DOHH2 (cell line): ENCODE data around the gene GDPD2.

Experiments
- H3F3A ChIP-seq: fragments of 200-600 bp; sonication (generic), shearing (Covaris generic); 2 replicates; pipeline ENCODE4 v1.6.0; 2016; ENCODE audit warnings: antibody characterized with exemption, mild to moderate bottlenecking; ENCODE audit not compliant: control insufficient read depth, insufficient read depth
- H3K27ac ChIP-seq: fragments of 200-600 bp; sonication (generic); 2 replicates; pipeline ENCODE4 v1.5.1; 2014; ENCODE audit warnings: low read depth, mild to moderate bottlenecking, low read length, moderate library complexity
- H3K27me3 ChIP-seq: fragments of 200-600 bp; sonication (generic); 2 replicates; pipeline ENCODE4 v1.6.1; 2014; ENCODE audit warnings: mild to moderate bottlenecking, low read length, mixed read lengths; ENCODE audit not compliant: control insufficient read depth
- H3K36me3 ChIP-seq: fragments of 200-600 bp; sonication (generic); 2 replicates; pipeline ENCODE4 v1.6.1; 2014; ENCODE audit warnings: mild to moderate bottlenecking, low read length, moderate library complexity, mixed read lengths; ENCODE audit not compliant: control insufficient read depth
- H3K4me1 ChIP-seq: fragments of 200-600 bp; sonication (generic); 2 replicates; pipeline ENCODE4 v1.6.1; 2014; ENCODE audit warnings: mild to moderate bottlenecking, low read length, mixed read lengths; ENCODE audit not compliant: control insufficient read depth
- H3K4me2 ChIP-seq: fragments of 200-600 bp; sonication (generic); 2 replicates; pipeline ENCODE4 v1.6.0; 2014; ENCODE audit warnings: mild to moderate bottlenecking, low read length, moderate library complexity
- H3K4me3 ChIP-seq: fragments of 200-600 bp; sonication (generic); 2 replicates; pipeline ENCODE4 v1.5.1; 2014; ENCODE audit warnings: mild to moderate bottlenecking, low read length, mixed read lengths
- H3K79me2 ChIP-seq: fragments of 200-600 bp; sonication (generic); 2 replicates; pipeline ENCODE4 v1.6.1; 2014; ENCODE audit warnings: mild to moderate bottlenecking, low read length, mixed read lengths; ENCODE audit not compliant: control insufficient read depth
- H3K9me2 ChIP-seq: fragments of 200-600 bp; sonication (generic); replicated peaks from 2 replicates; pipeline ENCODE4 v1.6.1; 2014; ENCODE audit warnings: mild to moderate bottlenecking, low read length, mixed read lengths; ENCODE audit not compliant: control insufficient read depth
- H3K9me3 ChIP-seq: fragments of 200-600 bp; sonication (generic); 2 replicates; pipeline ENCODE4 v1.6.1; 2014; ENCODE audit warnings: antibody characterized with exemption, low read length, mixed read lengths; ENCODE audit not compliant: control insufficient read depth, insufficient read depth
- H4K20me1 ChIP-seq: fragments of 200-600 bp; sonication (generic); 2 replicates; pipeline ENCODE4 v1.6.0; 2014; ENCODE audit warnings: low read depth, mild to moderate bottlenecking, antibody characterized with exemption, low read length, moderate library complexity; ENCODE audit not compliant: control insufficient read depth, insufficient read depth
- EZH2phosphoT487 ChIP-seq: fragments of 200-600 bp; sonication (generic); IDR thresholded peaks from 2 replicates; pipeline ENCODE4 v1.6.1; 2017; ENCODE audit warnings: borderline replicate concordance, mild to moderate bottlenecking, antibody characterized with exemption, low read length, moderate library complexity, mixed read lengths
- TF ChIP-seq, protein P1 (sequence below): fragments of 200-600 bp; sonication (generic); IDR thresholded peaks from one replicate; pipeline ENCODE4 v1.5.1; 2014; ENCODE audit warnings: antibody characterized with exemption, mild to moderate bottlenecking, low read depth, low read length; ENCODE audit not compliant: poor library complexity, severe bottlenecking

The GDPD2 gene

DNA sequence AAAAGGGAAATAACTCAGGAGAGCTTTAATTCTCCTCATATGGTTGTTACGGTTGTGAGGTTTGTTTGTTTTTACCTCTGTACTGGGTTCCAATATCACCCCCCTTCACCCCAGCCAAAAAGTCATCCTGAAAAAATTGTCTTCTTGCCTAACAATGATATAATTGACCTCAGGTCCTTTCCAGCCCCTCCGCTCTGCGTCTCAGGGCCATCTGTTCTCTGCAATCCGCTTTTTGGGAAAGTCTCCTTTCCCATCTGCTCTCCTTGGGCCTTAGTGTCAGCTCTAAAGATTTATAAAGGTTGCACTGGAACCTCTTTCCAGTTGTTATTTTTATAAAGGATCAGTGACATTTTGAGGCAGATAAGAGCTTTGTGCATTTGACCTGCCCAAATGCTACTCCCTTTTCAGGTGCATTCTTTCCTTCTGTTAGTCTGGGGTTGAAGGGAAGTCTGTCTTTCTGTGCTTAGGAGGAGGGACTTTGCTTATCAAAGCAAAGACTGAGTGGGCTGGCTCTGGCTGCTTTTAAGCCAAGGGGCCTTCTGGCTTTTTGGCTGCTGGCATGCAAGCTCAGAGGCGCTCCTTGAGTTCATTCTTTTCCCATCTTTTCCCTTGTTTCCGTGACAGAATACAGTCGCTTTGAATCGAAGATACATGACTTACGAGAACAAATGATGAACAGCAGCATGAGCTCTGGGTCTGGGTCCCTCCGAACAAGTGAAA lies 55.6 kb downstream of the GDPD2 start:
- H3K79me2 ChIP-seq = no peaks in the 10 kb centered on the region
- H3K36me3 ChIP-seq = no peaks in the 10 kb centered on the region
- no peak overlapping the region for H3K4me2 ChIP-seq
- H3K27me3 ChIP-seq = no peaks in the 10 kb centered on the region
- no peaks in the 10 kb centered on the region for H4K20me1 ChIP-seq
- no peaks in the 10 kb centered on the region for H3K9me3 ChIP-seq
- no peaks in the 10 kb centered on the region for H3K9me2 ChIP-seq
- H3K4me1 ChIP-seq = peaks cover 4% of the 10 kb centered on the region
- TF ChIP-seq, protein P1, sequence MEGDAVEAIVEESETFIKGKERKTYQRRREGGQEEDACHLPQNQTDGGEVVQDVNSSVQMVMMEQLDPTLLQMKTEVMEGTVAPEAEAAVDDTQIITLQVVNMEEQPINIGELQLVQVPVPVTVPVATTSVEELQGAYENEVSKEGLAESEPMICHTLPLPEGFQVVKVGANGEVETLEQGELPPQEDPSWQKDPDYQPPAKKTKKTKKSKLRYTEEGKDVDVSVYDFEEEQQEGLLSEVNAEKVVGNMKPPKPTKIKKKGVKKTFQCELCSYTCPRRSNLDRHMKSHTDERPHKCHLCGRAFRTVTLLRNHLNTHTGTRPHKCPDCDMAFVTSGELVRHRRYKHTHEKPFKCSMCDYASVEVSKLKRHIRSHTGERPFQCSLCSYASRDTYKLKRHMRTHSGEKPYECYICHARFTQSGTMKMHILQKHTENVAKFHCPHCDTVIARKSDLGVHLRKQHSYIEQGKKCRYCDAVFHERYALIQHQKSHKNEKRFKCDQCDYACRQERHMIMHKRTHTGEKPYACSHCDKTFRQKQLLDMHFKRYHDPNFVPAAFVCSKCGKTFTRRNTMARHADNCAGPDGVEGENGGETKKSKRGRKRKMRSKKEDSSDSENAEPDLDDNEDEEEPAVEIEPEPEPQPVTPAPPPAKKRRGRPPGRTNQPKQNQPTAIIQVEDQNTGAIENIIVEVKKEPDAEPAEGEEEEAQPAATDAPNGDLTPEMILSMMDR = no peak
- no peak for TF ChIP-seq EZH2phosphoT487
- no peaks in the 10 kb centered on the region for H3F3A ChIP-seq
- no peak overlapping the region for H3K4me3 ChIP-seq
- no peak overlapping the region for H3K27ac ChIP-seq

DNA sequence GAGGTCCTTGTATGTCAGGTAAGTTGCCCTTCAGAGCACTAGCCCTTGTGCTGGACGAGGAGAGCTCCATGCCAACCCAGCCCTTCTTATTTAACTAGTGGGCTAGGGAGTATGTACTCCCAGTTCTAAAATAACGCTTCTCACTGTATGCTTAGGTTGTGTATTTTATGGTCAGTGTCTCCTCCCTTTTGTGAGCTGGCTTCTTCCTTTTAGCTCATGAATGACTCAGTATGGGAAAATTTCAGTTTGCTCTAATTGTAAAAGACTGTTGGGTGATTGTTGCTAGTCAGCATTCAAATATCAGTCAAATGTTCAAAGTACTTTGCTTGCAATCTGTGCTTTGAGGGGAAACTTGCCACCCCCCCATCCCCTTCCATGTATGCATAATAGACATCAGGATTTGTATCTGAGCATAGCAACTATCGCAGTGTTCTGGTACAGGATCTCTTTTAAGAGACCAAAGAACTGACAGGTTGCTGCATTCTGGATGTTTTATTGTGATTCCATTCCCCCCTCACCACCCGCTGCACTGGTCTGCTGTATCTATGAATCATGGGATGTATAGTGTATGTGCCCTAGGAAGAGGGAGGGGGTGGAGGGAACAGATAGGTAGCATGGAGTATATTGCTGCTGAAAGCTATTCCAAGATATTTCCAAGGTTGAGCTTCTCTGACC lies 56.3 kb downstream of the GDPD2 start:
- Histone ChIP-seq H3K4me2 (no peak overlapping the region), H3K9me2 (no peaks in the 10 kb centered on the region), H3F3A (no peaks in the 10 kb centered on the region), H4K20me1 (no peaks in the 10 kb centered on the region), H3K27ac (no peak overlapping the region), H3K4me1 (peaks cover 4% of the 10 kb centered on the region), H3K4me3 (no peak overlapping the region), H3K27me3 (no peaks in the 10 kb centered on the region), H3K36me3 (no peaks in the 10 kb centered on the region), H3K79me2 (no peaks in the 10 kb centered on the region), H3K9me3 (no peaks in the 10 kb centered on the region)
- no peak for TF ChIP-seq EZH2phosphoT487
- TF ChIP-seq, protein P1 = no peak

DNA sequence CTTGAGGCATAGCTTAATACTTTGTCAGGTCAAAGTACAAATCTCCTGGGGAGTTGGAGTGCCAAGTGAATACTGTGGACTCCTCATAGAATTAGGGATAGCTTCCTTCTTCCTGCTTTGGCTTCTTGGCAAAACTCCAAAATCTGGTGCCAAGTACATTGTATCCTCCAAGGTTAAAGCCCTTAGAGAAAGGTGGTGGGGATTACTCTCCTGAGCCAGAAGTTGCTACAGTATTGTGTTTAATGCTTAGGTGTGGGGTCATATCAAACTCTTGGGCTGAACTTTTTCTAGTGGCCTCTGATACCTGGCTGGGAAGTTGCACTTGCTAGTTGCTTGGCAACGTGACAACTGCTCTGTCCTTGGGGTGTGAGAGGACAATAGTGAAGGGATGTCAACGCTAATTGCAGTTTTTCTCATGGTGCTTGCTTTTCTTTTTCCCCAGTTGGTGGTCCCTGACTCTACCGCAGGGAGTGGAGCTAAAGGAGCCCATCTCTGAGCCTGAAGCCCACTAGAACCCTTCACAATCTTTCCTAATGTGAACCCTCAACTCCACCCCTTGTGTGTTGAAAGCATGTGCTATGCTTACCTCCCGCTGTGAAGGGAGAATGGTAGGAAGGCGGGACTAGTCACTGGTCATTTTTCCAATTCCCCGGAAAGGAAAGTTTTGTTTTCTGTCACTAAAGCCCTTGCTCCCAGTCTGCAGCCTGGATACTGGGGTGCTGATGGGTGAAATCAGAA lies 57.0 kb downstream of the GDPD2 start:
- no peak overlapping the region for H3K4me2 ChIP-seq
- H3K27ac ChIP-seq = no peak overlapping the region
- H3K9me2 ChIP-seq = no peaks in the 10 kb centered on the region
- no peaks in the 10 kb centered on the region for H4K20me1 ChIP-seq
- H3F3A ChIP-seq = no peaks in the 10 kb centered on the region
- no peaks in the 10 kb centered on the region for H3K79me2 ChIP-seq
- no peaks in the 10 kb centered on the region for H3K27me3 ChIP-seq
- H3K9me3 ChIP-seq = no peaks in the 10 kb centered on the region
- no peak overlapping the region for H3K4me3 ChIP-seq
- no peak for TF ChIP-seq EZH2phosphoT487
- TF ChIP-seq, protein P1 = no peak
- H3K36me3 ChIP-seq = no peaks in the 10 kb centered on the region; the same call in 1 of the 2 replicates
- no peaks in the 10 kb centered on the region for H3K4me1 ChIP-seq
